ENCODE measurements around the gene UGT1A4.
"Not testable (repeated sequence)": the region's sequence is repeated elsewhere in the genome, so short reads cannot be mapped to it uniquely, and the experiment has no call there.

Gene UGT1A4

DNA sequence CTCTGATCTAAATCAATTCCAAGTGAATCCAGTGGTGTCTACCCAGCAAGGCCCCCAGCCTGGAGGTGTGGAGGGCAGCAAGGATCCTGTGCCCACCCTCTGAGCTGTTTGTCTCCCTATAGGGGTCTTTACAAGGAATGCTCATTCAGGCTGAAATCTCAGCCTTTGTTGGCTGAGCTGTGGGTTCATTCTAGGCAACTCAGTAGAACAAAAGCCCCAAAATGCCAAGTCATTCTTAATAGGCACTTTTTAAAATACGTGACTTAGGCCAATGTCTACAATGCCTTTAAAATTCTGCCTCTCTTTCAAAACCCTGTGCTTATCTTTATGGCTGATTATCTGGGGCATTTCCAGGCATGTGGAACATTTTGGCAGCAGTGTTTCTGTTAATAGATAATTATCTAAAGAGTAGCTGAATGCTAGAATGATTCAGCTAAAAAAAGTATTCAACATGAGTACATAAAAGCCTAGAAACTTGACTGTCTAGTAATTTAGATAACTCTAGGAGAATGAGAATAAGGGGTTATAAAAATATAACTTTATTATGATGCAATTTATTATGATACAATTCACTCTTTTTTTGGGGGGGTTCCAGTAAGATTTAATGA is 18.4 kb upstream of the UGT1A4 start:
- no peak for DNase-seq

- DNase-seq = not testable (repeated sequence)
Measured at GRCh38 chr2:233700842-233701241, 17.7 kb upstream of the UGT1A4 start.

- DNase-seq = no peak
Measured at GRCh38 chr2:233702238-233702637, 16.3 kb upstream of the UGT1A4 start.

DNA sequence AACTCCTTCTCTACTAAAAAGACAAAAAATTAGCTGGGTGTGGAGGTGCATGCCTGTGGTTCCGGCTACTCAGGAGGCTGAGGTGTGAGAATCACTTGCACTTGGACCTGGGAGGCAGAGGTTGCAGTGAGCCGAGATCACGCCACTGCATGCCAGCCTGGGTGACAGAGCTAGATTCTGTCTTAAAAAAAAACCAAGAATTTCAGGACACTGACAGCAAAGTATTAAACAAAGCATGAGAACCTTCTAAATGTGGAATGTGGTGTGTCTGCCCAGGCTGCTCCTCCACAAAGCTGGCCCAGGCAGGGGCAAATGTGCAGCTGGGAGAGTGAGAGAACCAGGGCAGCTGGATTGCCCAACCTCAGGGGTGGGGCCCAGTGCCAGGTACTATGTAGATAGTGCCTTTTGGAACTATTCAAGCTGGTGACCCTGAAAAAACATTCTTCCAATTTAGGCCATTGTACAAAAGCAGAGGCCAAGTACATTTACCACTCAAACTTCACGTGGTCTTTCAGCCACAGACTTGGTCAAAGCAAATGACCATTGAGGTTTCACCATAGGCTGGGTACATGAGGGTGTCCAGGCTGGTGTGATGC is 12.5 kb upstream of the UGT1A4 start:
- no peak for DNase-seq

GRCh38 chr2:233706720-233707119 is 11.8 kb upstream of the UGT1A4 start:
- DNase-seq = no peak

DNA sequence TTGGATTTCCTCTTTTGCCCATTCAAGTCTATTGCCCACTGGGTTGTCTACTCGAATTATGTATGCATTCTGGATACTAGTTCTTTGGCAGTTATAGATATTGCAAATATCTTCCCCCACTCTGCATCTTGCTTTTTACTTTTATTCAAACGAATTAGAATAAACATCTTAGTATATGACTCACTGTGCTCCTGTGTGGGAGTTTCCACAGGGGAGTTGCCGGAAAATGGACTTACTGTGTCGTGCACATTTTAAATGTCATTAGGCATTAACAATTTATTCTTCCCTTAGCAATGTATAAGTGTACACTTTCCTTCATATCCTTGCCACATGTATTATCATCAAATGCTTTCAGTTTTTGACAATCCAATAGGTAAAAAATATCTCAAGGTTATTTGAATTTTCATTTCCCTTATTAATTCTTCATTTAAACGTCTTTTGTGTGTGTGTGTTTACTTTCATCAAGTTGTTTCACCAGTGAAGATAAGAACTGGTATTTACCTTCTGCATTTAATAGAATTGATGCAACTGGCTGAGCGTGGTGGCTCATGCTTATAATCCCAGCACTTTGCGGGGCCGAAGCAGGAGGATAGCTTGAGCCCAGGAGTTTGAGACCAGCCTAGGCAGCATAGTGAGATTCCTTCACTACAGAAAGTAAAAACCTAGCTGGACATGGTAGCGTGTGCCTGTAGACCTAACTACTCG is 10.4 kb upstream of the UGT1A4 start:
- no peak for DNase-seq

- DNase-seq = no peak
Measured at GRCh38 chr2:233708942-233709341, 9.6 kb upstream of the UGT1A4 start.

DNA sequence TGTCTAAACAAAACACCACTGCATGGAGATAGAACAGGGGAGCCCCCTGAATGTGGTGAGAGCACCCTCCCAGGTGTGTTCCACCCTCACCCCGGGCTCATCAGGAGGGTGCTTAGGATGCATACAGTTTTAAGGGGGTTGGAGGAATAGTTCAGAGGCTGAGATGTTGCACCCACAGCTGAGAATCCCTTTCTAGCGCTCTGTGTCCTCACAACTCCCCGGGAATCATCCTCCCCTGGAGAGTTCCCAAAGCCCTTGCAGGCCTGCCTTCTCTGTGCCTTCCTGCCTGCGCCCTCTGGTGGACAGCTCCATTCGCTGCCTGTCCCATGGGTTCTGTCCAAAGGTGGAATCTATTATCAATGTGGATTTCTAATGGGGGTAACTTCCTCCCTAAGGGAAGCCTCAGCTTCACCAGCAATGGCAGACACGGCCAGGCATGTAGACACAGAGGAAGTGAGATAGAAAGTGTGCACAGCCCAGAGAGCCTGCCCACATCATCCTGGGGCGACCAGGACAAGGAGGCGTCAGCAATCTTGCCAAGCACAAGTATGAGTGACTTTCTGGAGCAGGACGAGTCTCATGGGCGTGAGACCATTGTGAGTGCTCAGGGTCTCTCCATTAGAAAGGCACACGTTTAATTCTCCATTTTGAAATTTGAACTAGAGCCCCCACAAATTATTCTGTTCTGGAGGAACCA is 7.1 kb upstream of the UGT1A4 start:
- DNase-seq = peak; percentile 52

GRCh38 chr2:233712611-233713261 is 5.8 kb upstream of the UGT1A4 start, which contains the start of gene UGT1A5:
UGT1A5 (plus strand) TSS chr2:233712907; CDS start chr2:233712992, 85 bp downstream.
- DNase-seq = no peak

GRCh38 chr2:233713262-233713615 is 5.3 kb upstream of the UGT1A4 start:
- no peak for DNase-seq

- DNase-seq = no peak
Measured at GRCh38 chr2:233714121-233714520, 4.4 kb upstream of the UGT1A4 start.

DNA sequence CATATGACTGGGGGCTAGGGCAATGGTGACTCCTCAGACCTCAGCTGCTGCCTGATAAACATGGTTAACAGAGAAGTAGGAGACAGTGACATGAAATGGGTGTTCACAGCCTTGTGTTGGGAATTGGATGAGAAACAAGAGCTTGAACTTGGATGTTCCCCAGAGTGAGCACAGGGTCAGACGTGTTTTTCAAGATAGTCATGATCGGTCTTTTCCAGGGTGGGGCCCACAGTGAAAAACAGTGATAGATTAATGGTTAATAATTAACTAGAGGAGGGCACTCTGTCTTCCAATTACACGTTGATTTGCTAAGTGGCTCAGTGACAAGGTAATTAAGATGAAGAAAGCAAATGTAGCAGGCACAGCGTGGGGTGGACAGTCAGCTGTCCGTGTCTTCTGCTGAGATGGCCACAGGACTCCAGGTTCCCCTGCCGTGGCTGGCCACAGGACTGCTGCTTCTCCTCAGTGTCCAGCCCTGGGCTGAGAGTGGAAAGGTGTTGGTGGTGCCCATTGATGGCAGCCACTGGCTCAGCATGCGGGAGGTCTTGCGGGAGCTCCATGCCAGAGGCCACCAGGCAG is 10.3 kb downstream of the UGT1A4 start, which contains the start of gene UGT1A3:
UGT1A3 (plus strand) TSS at position 320 of the 579 bp plus-strand sequence; CDS start at position 405, 85 bp downstream.
- no peak for DNase-seq

GRCh38 chr2:233736868-233737653 is 18.5 kb downstream of the UGT1A4 start:
- not testable (repeated sequence) for DNase-seq

DNA sequence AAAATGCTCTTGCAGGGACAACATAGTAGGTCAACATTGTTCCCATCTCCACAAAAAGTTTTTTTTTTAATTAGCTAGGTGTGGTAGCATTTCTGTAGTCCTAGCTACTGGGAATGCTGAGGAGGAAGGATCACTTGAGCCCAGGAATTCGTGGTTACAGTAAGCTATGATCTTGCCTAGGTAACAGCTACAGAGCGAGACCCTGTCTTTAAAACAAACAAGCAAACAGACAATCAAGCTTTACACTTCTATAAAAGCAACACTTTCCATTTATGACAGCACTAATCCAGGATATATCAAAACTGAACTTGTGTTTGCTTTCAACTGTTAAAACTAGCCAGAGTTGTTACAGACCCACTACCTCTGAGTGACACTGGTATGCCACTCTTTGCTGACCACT is 22.3 kb downstream of the UGT1A4 start:
- DNase-seq = no peak

- no peak for DNase-seq
Measured at GRCh38 chr2:233743464-233744259, 25.1 kb downstream of the UGT1A4 start.

- DNase-seq = no peak
Measured at GRCh38 chr2:233745073-233745755, 26.7 kb downstream of the UGT1A4 start.

- not testable (repeated sequence) for DNase-seq
Measured at GRCh38 chr2:233745838-233746237, 27.3 kb downstream of the UGT1A4 start.

DNA sequence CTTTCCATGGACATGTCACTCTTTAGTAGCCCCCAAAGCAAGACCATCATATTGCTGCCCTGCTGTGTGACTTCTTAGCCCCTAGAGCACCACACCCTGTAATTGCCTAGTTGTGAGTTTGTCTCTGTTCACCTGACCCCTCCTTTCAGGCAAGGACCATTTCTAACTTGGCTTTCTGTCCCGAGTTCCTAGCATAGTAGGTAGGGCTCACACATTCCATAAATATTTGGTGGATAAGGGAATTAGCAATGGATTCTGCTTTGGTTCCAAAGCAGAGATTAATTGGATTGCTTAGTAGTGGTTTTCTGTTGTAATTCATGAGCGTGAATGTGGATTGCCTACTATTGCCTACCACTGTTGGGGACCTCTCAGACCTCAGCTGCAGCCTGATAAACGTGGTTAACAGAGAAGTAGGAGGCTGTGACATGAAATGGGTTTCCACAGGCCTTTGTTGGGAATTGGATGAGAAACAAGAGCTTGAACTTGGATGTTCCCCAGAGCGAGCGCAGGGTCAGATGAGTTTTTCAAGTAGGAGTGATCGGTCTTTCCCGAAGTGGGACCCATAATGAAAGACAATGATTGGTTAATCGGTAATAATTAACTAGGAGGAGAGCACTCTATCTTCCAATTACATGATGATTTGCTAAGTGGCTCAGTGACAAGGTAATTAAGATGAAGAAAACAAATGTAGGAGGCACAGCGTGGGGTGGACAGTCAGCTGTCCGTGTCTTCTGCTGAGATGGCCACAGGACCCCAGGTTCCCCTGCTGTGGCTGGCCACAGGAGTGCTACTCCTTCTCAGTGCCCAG is 28.1 kb downstream of the UGT1A4 start:
- no peak for DNase-seq

DNA sequence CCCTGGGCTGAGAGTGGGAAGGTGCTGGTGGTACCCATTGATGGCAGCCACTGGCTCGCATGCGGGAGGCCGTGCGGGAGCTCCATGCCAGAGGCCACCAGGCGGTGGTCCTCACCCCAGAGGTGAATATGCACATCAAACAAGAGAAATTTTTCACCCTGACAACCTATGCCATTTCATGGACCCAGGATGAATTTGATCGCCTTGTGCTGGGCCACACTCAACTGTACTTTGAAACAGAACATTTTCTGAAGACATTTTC is 28.7 kb downstream of the UGT1A4 start:
- DNase-seq = no peak

GRCh38 chr2:233750689-233751088 is 32.2 kb downstream of the UGT1A4 start:
- not testable (repeated sequence) for DNase-seq
